ENCODE data around the gene KAT6B. TPM values are rescaled to one million over a fixed set of nuclear protein-coding genes. Genes with fewer than 3 reads are reported as not detected.

KAT6B gene
- total RNA-seq, 2 donors from 2014 or later = 25.2 to 37.0 TPM

DNA sequence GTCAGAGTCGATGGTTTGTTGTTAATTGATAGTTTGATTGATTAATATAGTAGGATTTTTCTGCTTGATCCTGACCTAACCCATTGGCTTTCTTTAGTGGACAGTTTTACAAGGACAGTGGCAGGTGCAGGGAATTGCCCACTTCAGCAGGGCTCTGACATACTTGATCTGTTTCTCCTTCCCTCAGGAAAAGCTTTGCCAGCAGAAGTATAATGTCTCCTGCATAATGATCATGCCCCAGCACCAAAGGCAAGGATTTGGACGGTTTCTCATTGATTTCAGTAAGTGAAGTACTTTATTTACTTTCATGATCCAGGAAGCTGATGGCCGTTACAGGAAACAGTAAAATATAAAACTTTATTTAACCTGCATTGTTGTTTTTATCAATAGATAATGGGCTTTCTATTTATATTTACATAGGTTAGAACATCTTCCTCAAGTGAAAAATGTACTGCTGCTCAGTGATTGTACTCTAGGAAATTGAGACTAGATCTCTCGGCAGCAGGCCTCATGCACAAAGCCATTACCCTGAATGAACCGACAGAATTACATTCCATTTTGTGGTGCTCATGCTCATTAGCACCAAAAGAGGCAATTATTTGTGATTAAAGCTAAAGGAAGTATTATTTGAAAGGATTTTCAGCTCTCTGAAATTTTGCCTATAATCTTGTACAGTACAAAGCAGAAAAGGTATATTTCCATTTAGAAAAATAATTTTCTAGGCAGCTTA lies 162.6 kb downstream of the KAT6B start:
- DNase-seq = no peak
- intact Hi-C loops (cut with DNase I) = no loop called here
- ATAC-seq = peak in 1 of 2 donors; percentile 44

DNA sequence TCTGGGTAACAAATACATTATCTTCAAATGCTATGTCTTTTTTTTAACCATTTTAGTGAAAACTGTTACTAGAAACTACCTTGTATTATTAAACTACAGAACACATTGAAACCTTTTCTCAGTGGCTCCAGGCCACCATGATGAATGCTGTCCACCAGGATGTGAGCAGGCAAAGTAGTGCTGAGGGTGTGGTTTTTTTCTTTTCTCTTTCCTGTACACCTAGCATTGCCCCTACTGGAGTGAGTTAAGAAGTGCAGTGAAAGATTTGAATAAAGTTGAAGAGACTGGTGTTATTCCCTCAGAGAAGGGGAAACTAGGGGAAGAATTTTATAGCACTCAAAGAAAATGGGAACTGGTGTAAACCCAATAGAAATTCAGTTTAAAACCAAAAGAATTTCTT lies 165.0 kb downstream of the KAT6B start:
- intact Hi-C loops (cut with DNase I) = no loop called here
- DNase-seq (no peak), ATAC-seq (peak in 1 of 2 donors; percentile 33)

DNA sequence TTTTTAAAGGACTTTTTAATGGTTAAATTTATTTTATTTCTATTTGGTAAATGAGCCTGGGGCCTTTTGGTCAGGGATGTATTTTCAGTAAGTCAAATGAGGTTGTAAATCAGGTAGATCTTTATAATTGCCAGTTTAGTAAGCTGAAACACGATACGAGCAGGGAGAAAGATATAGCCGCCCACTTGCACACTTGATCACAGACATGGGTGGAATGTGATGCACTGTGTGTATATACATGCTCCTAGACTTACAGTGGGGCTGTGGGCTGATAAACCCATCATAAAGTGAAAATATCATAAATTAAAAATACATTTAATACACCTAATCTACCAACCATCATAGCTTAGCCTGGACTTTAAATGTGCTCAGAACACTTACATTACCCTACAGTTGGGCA lies 165.7 kb downstream of the KAT6B start:
- intact Hi-C loops (cut with DNase I) = no loop called here
- DNase-seq (no peak), ATAC-seq (no peak)

DNA sequence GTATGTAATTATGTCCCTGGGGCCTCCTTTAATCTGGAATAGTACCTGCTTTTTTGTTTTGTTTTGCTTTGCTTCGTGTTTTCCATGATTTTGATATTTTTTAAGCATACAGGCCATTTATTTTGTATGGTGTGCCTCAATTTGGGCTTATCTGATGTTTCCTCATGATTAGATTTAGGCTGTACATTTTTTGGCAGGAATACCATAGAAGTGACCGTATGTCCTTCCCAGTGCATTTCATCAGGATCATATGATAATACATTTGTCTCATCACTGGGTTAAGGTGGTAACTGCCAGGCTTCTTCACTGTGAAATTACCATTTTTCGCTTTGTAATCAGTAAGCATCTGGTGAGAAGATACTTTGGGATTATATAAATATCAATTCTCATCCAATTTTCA lies 167.2 kb downstream of the KAT6B start:
- DNase-seq = no peak
- intact Hi-C loops (cut with DNase I) = no loop called here
- no peak for ATAC-seq

DNA sequence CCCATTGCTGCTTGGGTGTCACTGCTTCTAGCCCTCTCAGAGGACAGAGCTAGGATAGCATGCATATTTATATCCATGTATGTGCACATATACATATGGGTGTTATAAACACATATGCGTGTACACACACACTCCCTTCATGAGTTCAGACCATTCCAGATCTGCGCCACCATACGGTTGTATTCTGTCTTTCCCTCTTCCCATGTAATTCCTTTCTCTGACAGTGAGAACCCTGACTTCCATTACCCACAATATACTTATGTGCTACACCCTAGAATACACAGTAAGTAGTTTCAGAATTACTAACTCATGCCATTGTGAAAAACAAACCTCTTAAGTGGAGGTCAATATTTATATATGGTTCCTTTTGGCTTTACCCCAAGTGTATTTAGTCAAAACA lies 168.5 kb downstream of the KAT6B start:
- ATAC-seq = no peak
- DNase-seq = no peak
- intact Hi-C loops (cut with DNase I) = no loop called here

DNA sequence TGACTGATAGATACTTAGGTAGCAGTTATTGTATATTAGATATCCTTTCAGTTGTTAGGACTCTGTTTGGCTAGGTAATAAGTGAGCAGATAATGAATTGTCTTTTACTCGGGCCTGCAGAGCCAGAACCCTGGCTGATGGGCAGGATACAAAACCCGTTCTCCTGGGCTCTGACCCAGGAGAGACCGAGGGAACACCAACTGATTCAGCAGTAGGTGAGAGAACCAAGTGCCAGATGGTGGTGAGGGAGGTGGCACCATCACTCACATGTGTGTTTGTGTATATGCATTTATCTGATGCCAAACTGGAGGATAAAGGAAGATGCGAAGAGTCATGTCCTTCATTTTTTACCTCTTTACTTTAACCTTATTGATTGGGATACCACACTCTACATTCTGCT lies 169.4 kb downstream of the KAT6B start:
- DNase-seq (no peak), ATAC-seq (no peak)
- intact Hi-C loops (cut with DNase I) = no loop called here

DNA sequence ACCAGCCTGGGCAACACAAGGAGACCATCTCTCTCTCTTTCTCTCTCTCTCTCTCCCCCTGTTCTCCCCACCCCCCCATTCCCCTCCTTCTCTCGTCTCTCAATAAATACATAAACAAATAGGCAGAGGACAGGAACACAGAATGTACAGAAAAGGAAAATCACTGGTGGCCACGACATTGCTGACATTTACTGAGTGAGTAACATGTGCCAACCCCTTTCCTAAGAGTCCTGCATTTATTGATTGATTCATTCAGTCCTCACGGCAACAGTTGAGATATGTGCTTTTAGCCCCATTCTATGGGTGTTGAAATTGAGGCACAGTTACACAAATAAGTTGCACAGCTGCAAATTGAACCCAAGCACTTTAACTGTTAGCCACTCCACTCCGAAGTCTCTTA lies 170.8 kb downstream of the KAT6B start:
- no peak for DNase-seq
- ATAC-seq = no peak
- intact Hi-C loops (cut with DNase I) = no loop called here

DNA sequence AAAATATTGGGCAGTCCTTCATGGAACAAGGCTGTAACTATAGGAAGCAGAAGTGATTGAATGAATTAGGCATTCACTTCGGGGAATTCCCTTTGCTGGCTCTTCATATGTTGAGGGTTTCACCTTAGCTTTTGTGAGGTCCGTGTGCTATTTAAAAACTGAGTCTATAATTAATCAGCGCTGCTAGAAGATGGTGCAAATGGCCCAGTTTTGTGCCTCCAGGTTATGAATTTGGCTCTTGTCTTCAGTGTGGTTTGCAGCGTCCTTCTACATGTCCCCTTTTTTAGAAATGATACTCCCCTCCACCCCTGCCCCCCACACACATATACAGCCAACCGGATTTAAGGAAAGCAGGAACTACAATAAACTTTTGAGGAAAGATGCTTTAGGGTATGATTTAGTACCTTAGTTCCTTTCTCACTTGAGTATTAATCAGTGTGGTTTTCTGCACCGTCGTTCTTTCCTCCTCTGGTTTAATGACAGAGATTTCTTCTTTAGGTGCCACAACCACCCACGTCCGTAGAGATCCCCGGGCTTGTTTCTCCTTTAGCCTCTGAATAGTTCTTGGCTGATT lies 174.4 kb downstream of the KAT6B start:
- intact Hi-C loops (cut with DNase I) = no loop called here
- no peak for DNase-seq
- no peak for ATAC-seq

DNA sequence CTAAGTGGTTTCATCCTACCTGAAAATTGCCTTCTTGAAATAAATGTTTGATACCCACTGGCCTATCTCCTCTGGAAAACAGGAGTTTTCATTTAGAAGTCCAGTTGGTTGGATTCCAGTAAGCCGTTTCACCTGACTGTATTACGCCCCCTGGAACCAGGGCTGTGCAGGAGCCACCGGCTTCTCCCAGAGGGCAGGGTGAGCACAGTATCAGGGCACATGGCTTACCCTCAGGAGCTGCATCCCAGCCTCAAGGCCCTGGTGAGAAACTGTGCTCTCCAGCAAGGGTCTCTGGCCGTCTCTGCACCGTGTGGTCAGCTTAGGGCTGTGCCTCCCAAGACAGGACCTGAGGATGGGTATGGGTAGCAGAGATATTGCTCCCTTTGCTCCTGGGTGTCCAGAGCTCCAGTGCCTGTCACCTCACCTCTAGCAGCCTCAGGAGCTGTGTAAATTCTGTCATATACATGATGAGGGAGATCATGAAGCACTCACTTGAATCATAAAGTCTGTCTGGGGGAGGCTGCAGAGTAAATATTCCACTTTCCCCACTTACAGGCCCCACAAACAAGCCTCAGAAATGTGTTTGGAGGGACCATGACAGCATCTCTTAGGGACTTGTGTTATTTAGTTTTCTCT lies 175.4 kb downstream of the KAT6B start:
- no peak for ATAC-seq
- intact Hi-C loops (cut with DNase I) = no loop called here
- DNase-seq = no peak

DNA sequence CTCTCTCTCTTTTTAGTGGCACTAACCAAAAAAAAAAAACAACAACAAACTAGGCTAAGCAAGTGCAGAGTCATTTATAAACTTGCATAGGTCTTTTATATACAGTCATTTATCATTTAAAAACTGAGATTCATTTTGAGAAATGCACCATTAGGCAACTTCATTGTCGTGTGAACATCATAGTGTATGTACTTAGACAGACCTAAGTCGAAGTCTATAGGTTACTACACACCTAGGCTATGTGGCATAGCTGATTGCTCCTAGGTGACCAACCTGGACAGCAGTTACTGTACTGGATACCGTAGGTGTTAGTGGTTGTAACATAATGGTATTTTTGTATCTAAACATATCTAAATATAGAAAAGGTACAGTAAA lies 175.9 kb downstream of the KAT6B start:
- intact Hi-C loops (cut with DNase I) = no loop called here
- ATAC-seq = no peak
- no peak for DNase-seq

DNA sequence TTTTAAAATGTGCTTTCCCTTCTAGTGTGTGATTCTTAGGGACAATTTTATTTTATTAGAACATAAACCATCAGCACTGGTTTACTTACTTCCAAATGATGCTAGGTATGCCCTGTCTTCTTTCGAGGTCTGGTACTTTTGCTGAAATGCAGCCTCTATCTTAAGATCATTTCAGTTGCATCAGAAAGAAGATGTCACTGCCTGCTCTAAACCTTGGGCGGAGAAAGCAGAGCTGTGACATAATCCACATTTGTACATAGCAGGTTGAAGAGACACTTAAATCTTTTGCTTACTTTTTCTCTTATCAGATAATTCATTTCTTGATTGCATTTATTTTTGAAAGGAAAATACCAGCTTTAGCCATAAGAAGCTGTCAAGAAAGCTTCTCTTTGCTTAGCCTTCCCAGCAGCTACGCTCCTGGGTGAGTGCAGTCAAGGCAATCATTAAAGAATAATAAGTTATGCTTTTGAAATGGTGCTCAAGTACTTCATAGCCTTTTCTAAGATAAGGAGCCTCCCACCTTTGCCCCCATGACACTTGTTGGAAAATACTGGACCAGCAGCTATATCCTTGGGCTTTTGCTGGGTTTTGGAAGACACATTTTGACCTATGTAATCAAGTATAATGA lies 176.7 kb downstream of the KAT6B start:
- intact Hi-C loops (cut with DNase I) = no loop called here
- ATAC-seq = no peak
- no peak for DNase-seq

DNA sequence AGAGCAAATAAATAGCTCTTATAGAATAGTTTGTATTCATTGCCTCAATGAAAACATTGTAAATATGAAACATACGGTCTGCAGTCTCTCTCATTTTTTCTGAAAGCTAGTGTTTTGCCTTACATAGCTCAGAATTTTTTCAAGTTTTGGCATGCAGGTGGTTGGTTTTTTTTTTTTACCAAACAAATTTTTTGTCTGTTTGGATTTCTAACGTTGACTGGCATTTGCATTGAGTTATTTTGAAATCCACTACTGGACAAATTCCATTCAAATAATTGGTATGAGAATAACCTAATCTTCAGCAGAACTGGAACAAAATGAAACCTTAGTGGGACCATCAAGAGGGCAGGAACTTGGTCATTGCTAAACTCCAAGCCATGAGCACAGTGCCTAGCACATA lies 177.5 kb downstream of the KAT6B start:
- no peak for DNase-seq
- intact Hi-C loops (cut with DNase I) = no loop called here

DNA sequence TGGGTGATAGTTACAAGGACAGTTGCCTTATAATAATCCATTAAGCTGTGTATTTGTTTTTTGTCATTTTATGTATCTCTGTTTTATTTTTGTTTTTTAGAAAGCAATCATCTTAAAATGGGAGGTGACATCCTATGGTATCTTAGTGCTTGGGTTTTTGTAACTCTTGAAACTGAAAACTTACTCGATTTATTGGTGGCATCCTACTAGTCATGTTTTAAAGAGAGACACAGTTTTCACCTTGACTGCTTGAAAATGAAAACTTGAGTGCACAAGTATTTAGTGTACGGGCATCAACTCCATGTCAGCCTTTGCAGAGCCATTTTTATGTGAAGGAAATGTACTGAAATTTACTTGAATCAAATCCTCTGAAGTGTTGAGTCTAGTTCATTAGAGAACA lies 181.2 kb downstream of the KAT6B start:
- intact Hi-C loops (cut with DNase I) = no loop called here
- ATAC-seq = no peak
- no peak for DNase-seq

More for the DNA sequence above, 177.5 kb downstream of the KAT6B start:
- no peak for ATAC-seq

DNA sequence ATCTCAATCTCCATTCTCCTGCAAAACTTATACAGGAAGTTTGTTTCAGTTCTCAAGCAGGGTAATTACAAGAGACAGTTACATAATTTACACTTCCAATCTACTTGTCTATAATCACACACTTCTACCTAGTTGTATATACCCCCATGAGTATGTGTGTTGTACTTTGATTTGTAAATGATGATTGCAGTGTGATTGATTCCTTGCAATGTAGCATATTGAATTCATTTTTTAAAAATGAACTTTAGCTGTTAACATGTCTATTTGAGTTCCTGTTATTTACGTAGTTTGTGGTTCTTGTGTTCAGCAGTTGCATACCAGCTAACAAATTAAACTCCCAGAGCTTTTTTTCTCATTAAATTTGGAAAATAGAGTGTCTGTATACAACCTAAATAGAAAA lies 182.6 kb downstream of the KAT6B start:
- ATAC-seq = no peak
- no peak for DNase-seq
- intact Hi-C loops (cut with DNase I) = no loop called here

DNA sequence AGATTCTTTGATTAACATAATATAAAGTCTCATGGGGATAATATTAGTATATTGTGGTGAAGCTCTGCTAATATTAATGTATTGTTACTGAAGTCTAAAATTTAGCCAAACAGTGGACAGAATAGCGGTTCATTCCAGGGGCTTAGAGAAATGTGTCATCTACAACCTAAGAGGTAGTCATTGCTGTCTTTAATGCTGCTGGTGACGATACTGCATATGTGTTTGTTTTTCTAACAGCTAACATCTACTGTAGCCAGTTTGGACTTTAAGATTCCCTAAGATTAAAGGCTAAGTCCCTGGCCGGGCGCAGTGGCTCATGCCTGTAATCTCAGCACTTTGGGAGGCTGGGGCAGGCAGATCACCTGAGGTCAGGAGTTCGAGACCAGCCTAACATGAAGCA lies 183.0 kb downstream of the KAT6B start:
- ATAC-seq (no peak), DNase-seq (no peak)
- intact Hi-C loops (cut with DNase I) = no loop called here

DNA sequence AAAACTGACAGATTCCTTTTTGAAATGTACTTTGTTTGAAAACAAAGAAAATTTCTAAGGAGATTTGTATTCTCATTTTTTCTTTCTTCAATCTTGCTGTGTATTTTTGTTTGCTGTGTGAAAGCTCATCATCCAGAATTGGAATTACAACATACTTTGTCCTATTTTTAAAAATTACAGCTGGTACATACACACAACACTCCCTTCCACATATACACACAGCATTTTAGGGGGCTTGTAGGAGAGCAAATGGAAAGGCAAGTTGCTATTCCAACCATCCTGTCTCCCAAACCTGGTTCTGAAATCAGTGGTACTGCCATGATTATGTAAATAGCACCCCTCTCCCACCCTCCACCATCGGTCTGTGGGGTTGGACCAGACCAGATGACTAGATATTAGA lies 184.0 kb downstream of the KAT6B start:
- ATAC-seq = no peak
- intact Hi-C loops (cut with DNase I) = no loop called here
- DNase-seq = no peak

DNA sequence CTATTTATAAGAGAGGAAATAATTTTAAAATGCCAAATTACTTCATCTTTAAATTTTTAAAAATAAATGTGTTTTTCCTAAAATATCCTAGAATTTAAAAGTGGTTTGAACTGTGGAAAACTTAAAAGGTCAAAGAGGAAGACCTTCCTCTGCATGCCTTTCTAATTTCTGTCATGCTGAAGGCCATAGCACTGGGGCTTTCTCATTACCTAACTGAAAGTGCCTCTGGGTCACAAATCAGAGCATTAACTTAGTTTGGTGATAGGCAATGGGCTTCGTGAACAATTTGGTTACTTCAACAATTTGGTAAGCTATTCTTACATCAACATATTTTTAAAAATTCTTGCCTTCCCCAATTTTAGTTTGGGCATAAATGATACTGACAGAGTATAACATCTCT lies 184.8 kb downstream of the KAT6B start:
- intact Hi-C loops (cut with DNase I) = no loop called here
- no peak for DNase-seq

DNA sequence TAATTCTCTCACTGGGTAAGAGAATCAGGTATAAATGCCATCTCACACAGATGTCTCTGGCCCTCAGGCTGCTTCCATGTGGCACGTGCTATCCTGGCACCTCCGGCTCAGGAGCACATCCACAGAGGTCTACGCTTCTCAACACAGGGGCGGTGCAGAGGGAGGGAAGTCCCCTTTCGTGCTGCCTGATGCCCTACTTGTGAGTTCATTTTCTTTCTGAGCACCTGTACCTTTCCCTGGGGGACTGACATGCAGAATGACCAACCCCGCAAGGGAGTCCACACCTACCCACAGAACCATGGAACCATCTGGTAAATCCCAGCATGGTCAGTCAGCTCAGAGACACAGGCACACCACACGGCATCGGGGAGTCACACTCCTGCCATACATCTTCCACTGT lies 186.1 kb downstream of the KAT6B start:
- DNase-seq = no peak
- intact Hi-C loops (cut with DNase I) = no loop called here
- ATAC-seq = no peak

More for the DNA sequence above, 184.8 kb downstream of the KAT6B start:
- no peak for ATAC-seq

DNA sequence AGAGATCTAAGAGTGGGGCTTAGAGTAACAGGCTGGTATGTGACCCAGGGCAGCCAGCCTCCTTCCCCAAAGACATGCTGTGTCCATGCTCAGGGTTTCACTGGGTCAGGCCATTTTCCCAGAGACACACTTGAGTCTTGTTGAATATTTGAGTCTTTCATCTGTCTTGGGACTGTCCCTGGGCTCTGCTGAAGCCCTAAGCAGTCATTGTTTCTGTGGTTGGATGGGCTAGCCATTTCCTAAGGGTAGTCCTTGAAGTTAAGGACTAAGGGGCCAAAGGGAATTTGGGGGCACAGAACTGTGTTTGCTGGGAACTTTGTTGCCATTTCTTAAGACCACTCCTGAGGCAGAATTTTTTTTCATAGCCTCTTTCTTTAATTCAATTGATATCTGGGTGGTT lies 186.6 kb downstream of the KAT6B start:
- intact Hi-C loops (cut with DNase I) = no loop called here
- no peak for ATAC-seq
- DNase-seq = no peak

DNA sequence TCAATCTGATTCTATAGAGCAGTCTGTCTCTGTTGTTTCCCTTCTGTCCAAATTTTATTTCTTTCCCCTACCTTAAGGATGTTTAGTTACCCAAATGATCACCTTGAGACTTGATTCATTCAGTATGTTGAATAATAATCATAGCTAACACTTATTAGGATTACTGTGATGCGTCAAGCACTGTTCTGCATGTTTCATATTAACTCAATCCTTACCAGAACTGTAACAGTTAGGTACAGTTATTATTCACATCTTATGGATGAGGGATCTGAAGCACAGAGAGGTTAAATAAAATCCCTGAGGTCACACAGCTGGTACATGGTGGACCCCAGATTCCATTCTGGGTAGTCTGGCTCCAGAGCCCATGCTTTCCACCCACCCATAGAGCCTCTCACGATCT lies 187.1 kb downstream of the KAT6B start:
- intact Hi-C loops (cut with DNase I) = no loop called here
- no peak for DNase-seq
- no peak for ATAC-seq

All from left cardiac atrium (tissue), 4 donors.